ENCODE results near the gene PLXNA4. TPM values are rescaled to one million over a fixed set of nuclear protein-coding genes. Genes with fewer than 3 reads are reported as not detected.

Gene PLXNA4
- total RNA-seq, 2 donors from 2014 or later, result 24.0 to 42.7 TPM

GRCh38 chr7:132381742-132382472 is 194.4 kb downstream of the PLXNA4 start:
- peak; percentile 64 for DNase-seq
- Mint-ChIP-seq H3K27me3 (ENCODE audit: insufficient read depth) (no peaks in the 10 kb centered on the region), H3K9me3 (no peaks in the 10 kb centered on the region), H3K4me1 (peaks cover 60% of the 10 kb centered on the region), H3K36me3 (ENCODE audit: low read depth) (peaks cover 2% of the 10 kb centered on the region), H3K27ac (peak overlapping the region; percentile 74), H3K4me3 (no peak overlapping the region)
- Histone ChIP-seq H3K9ac (ENCODE audit: extremely low read depth, low read length, poor library complexity, severe bottlenecking) (peak overlapping the region; percentile 26), H3K9me3 (ENCODE audit: control insufficient read depth, low read length) (no peaks in the 10 kb centered on the region), H3K36me3 (ENCODE audit: control insufficient read depth, insufficient read depth, low read length) (no peaks in the 10 kb centered on the region), H3K4me3 (ENCODE audit: low read length) (peak overlapping the region; percentile 44), H3K27ac (ENCODE audit: low read depth, low read length) (peak overlapping the region; percentile 80), H3K4me1 (ENCODE audit: control insufficient read depth, insufficient read depth, low read length) (peaks cover 31% of the 10 kb centered on the region), H3K27me3 (ENCODE audit: control insufficient read depth, insufficient read depth, low read length, poor library complexity, severe bottlenecking) (no peaks in the 10 kb centered on the region)
- TF ChIP-seq CTCF (conservative IDR thresholded peaks at IDR 0.05), result no peak
- 45 to 55% methylated on average over 4 to 9 of the region's 9 CpGs for WGBS, 2 experiments (ENCODE audit: insufficient coverage in 1 of 2, insufficient read length in 1 of 2)

GRCh38 chr7:132380059-132380458 is 196.2 kb downstream of the PLXNA4 start:
- Mint-ChIP-seq H3K4me3 (peak overlapping the region; percentile 11), H3K9me3 (no peaks in the 10 kb centered on the region), H3K36me3 (ENCODE audit: low read depth) (peaks cover 2% of the 10 kb centered on the region), H3K4me1 (peaks cover 52% of the 10 kb centered on the region), H3K27me3 (ENCODE audit: insufficient read depth) (no peaks in the 10 kb centered on the region), H3K27ac (peak overlapping the region; percentile 88)
- no peaks in the 10 kb centered on the region for H3K36me3 ChIP-seq (ENCODE audit: control insufficient read depth, insufficient read depth, low read length)
- H3K9ac ChIP-seq (ENCODE audit: extremely low read depth, low read length, poor library complexity, severe bottlenecking), result no peak overlapping the region
- H3K4me3 ChIP-seq (ENCODE audit: low read length), result peak overlapping the region; percentile 32
- no peak overlapping the region for H3K27ac ChIP-seq (ENCODE audit: low read depth, low read length)
- WGBS, 2 experiments (ENCODE audit: insufficient coverage in 1 of 2, insufficient read length in 1 of 2), result 39% methylated on average over 3 of the region's 3 CpGs; no CpG with 5 or more reads in 1 of the 2 experiments
- no peaks in the 10 kb centered on the region for H3K27me3 ChIP-seq (ENCODE audit: control insufficient read depth, insufficient read depth, low read length, poor library complexity, severe bottlenecking)
- peak; percentile 80 for DNase-seq
- peaks cover 27% of the 10 kb centered on the region for H3K4me1 ChIP-seq (ENCODE audit: control insufficient read depth, insufficient read depth, low read length)
- no peaks in the 10 kb centered on the region for H3K9me3 ChIP-seq (ENCODE audit: control insufficient read depth, low read length)
- peak; percentile 55 for TF ChIP-seq CTCF (conservative IDR thresholded peaks at IDR 0.05)

- Histone ChIP-seq H3K4me1 (ENCODE audit: control insufficient read depth, insufficient read depth, low read length) (peaks cover 27% of the 10 kb centered on the region), H3K9me3 (ENCODE audit: control insufficient read depth, low read length) (no peaks in the 10 kb centered on the region), H3K27ac (ENCODE audit: low read depth, low read length) (no peak overlapping the region), H3K36me3 (ENCODE audit: control insufficient read depth, insufficient read depth, low read length) (no peaks in the 10 kb centered on the region), H3K27me3 (ENCODE audit: control insufficient read depth, insufficient read depth, low read length, poor library complexity, severe bottlenecking) (no peaks in the 10 kb centered on the region), H3K9ac (ENCODE audit: extremely low read depth, low read length, poor library complexity, severe bottlenecking) (no peak overlapping the region), H3K4me3 (ENCODE audit: low read length) (no peak overlapping the region)
- Mint-ChIP-seq H3K27ac (peak overlapping the region; percentile 52), H3K27me3 (ENCODE audit: insufficient read depth) (no peaks in the 10 kb centered on the region), H3K4me3 (no peak overlapping the region), H3K4me1 (peaks cover 52% of the 10 kb centered on the region), H3K36me3 (ENCODE audit: low read depth) (peaks cover 2% of the 10 kb centered on the region), H3K9me3 (no peaks in the 10 kb centered on the region)
- no peak for TF ChIP-seq CTCF (conservative IDR thresholded peaks at IDR 0.05)
- DNase-seq, result no peak
- WGBS, 2 experiments (ENCODE audit: insufficient coverage in 1 of 2, insufficient read length in 1 of 2), result 85 to 89% methylated on average over 1 of the region's 1 CpG
These were observed 197.0 kb downstream of the PLXNA4 start for GRCh38 chr7:132379292-132379691.

Data from endodermal cell (in vitro differentiated cells).